H7 (cell line): ENCODE data around the gene DDIAS. TPM values are rescaled to one million over a fixed set of nuclear protein-coding genes. Genes with fewer than 3 reads are reported as not detected.
A peak's percentile ranks its signal among the peaks of the same experiment; 100 is the strongest.
"Not testable (repeated sequence)": the region's sequence is repeated elsewhere in the genome, so short reads cannot be mapped to it uniquely, and the experiment has no call there.

Source experiments
- DNase-seq: peaks from one replicate; pipeline ENCODE4 v3.0.0; 2012
- H3K27me3 ChIP-seq: 2 replicates; pipeline ENCODE4 v1.6.0; 2011; ENCODE audit warnings: mild to moderate bottlenecking, low read length; ENCODE audit not compliant: control insufficient read depth, insufficient read depth
- H3K36me3 ChIP-seq: replicated peaks from 2 replicates; pipeline ENCODE4 v1.5.1; 2011; ENCODE audit warnings: low read length; ENCODE audit not compliant: control insufficient read depth, insufficient read depth
- H3K4me3 ChIP-seq: 2 replicates; pipeline ENCODE4 v1.5.1; 2011; ENCODE audit warnings: low read depth, mild to moderate bottlenecking, control low read depth, low read length, moderate library complexity; ENCODE audit not compliant: insufficient read depth
- total RNA-seq: library from RNA; depleted of rRNA; stranded (reverse); fragments of >200 nt; shearing (Covaris generic); gene quantifications from 2 replicates; pipeline ENCODE4 v1.2.3, GENCODE V29; 2014

The DDIAS gene
- total RNA-seq, 1 experiment from 2014 or later = 29.4 TPM

GRCh38 chr11:82899957-82900276, 1.6 kb upstream of the DDIAS start:
- no peaks in the 10 kb centered on the region for H3K36me3 ChIP-seq
- peak overlapping the region; percentile 77 for H3K4me3 ChIP-seq
- H3K27me3 ChIP-seq = no peaks in the 10 kb centered on the region

GRCh38 chr11:82900277-82901164, 1.0 kb upstream of the DDIAS start, which contains the start of gene PRCP:
PRCP (minus strand) TSS chr11:82900430; CDS start chr11:82900402, 28 bp downstream.
- Histone ChIP-seq H3K4me3 (peak within 1 kb of the TSS; percentile 77), H3K36me3 (no peaks in the 10 kb centered on the region), H3K27me3 (no peaks in the 10 kb centered on the region)
- peak; percentile 89 for DNase-seq

More at GRCh38 chr11:82899957-82900276, 1.6 kb upstream of the DDIAS start:
- DNase-seq = no peak

- Histone ChIP-seq H3K27me3 (no peaks in the 10 kb centered on the region), H3K36me3 (no peaks in the 10 kb centered on the region), H3K4me3 (peak overlapping the region; percentile 77)
- DNase-seq = no peak
Measured at GRCh38 chr11:82901922-82902485, 468 bp downstream of the DDIAS start.

- no peaks in the 10 kb centered on the region for H3K36me3 ChIP-seq
- DNase-seq = no peak
- H3K4me3 ChIP-seq = no peak overlapping the region
- no peaks in the 10 kb centered on the region for H3K27me3 ChIP-seq
Measured at GRCh38 chr11:82902880-82903279, 1.3 kb downstream of the DDIAS start.

- Histone ChIP-seq H3K36me3 (no peaks in the 10 kb centered on the region), H3K4me3 (no peak overlapping the region), H3K27me3 (no peaks in the 10 kb centered on the region)
- no peak for DNase-seq
Measured at GRCh38 chr11:82903843-82904586, 2.5 kb downstream of the DDIAS start.

GRCh38 chr11:82906236-82906635, 4.7 kb downstream of the DDIAS start:
- Histone ChIP-seq H3K4me3 (no peak overlapping the region), H3K36me3 (no peaks in the 10 kb centered on the region), H3K27me3 (no peaks in the 10 kb centered on the region)
- no peak for DNase-seq

- DNase-seq = no peak
- H3K4me3 ChIP-seq = no peak overlapping the region
- H3K36me3 ChIP-seq = no peaks in the 10 kb centered on the region
Measured at GRCh38 chr11:82906931-82907330, 5.4 kb downstream of the DDIAS start.

GRCh38 chr11:82907371-82907770, 5.8 kb downstream of the DDIAS start:
- Histone ChIP-seq H3K36me3 (no peaks in the 10 kb centered on the region), H3K4me3 (no peak overlapping the region), H3K27me3 (no peaks in the 10 kb centered on the region)
- no peak for DNase-seq

More at GRCh38 chr11:82906931-82907330, 5.4 kb downstream of the DDIAS start:
- no peaks in the 10 kb centered on the region for H3K27me3 ChIP-seq

- H3K36me3 ChIP-seq = no peaks in the 10 kb centered on the region; the same call in 1 of the 2 replicates
- no peak for DNase-seq
- no peaks in the 10 kb centered on the region for H3K27me3 ChIP-seq
- H3K4me3 ChIP-seq = no peak overlapping the region
Measured at GRCh38 chr11:82908311-82908710, 6.8 kb downstream of the DDIAS start.

GRCh38 chr11:82909015-82909640, 7.6 kb downstream of the DDIAS start:
- no peak for DNase-seq
- no peak overlapping the region for H3K4me3 ChIP-seq
- H3K27me3 ChIP-seq = no peaks in the 10 kb centered on the region
- no peaks in the 10 kb centered on the region; the same call in 1 of the 2 replicates for H3K36me3 ChIP-seq

- DNase-seq, H3K4me3 ChIP-seq, H3K27me3 ChIP-seq, H3K36me3 ChIP-seq: not testable (repeated sequence)
Measured at GRCh38 chr11:82919786-82920185, 18.2 kb downstream of the DDIAS start.

- DNase-seq, H3K27me3 ChIP-seq, H3K4me3 ChIP-seq, H3K36me3 ChIP-seq: not testable (repeated sequence)
Measured at GRCh38 chr11:82920227-82920626, 18.7 kb downstream of the DDIAS start.

- not testable (repeated sequence) for DNase-seq, H3K27me3 ChIP-seq, H3K36me3 ChIP-seq, H3K4me3 ChIP-seq
Measured at GRCh38 chr11:82922396-82923173, 21.0 kb downstream of the DDIAS start.
